BLaER1 treated with 17β-estradiol and CSF1 and Interleukin-3, amounts not matched to agents 10 nM and 100 nM (cell line): ENCODE measurements around the gene TRAF5.

Experiments used
- H3K27ac ChIP-seq, 11 experiments: shearing (Covaris generic); formaldehyde crosslinking; 2 replicates each; pipeline ENCODE4 v1.8.1; 2022
- H3K27me3 ChIP-seq, 11 experiments: shearing (Covaris generic); formaldehyde crosslinking; 2 replicates each; pipeline ENCODE4 v1.8.1; 2022
- H3K36me3 ChIP-seq, 11 experiments: shearing (Covaris generic); formaldehyde crosslinking; 2 replicates each; pipeline ENCODE4 v1.8.1; 2022
- H3K4me1 ChIP-seq, 10 experiments: shearing (Covaris generic); formaldehyde crosslinking; 2 replicates each; pipeline ENCODE4 v1.8.1; 2022
- H3K4me2 ChIP-seq, 11 experiments: shearing (Covaris generic); formaldehyde crosslinking; 2 replicates each; pipeline ENCODE4 v1.8.1; 2022
- H3K4me3 ChIP-seq, 10 experiments: shearing (Covaris generic); formaldehyde crosslinking; 2 replicates each; pipeline ENCODE4 v1.8.1; 2022
- H3K9ac ChIP-seq, 11 experiments: shearing (Covaris generic); formaldehyde crosslinking; 2 replicates each; pipeline ENCODE4 v1.8.1; 2022
- H3K9me3 ChIP-seq, 11 experiments: shearing (Covaris generic); formaldehyde crosslinking; replicated peaks in 1 of 11; 2 replicates each; pipeline ENCODE4 v1.8.1; 2022
- H4K20me1 ChIP-seq, 11 experiments: shearing (Covaris generic); formaldehyde crosslinking; 2 replicates each; pipeline ENCODE4 v1.8.1; 2022
- Cebpa-rat ChIP-seq, 11 experiments: shearing (Covaris generic); IDR thresholded peaks; 2 replicates each; pipeline ENCODE4 v1.8.1; 2022

Gene TRAF5

GRCh38 chr1:211337430-211338223, 11.0 kb downstream of the TRAF5 start:
- H3K9me3 ChIP-seq, result 0 out of 22 replicates have a peak, but pooled peaks cover 0 to 5% (median 0%) of the 10 kb centered on the region in 11 experiments
- peaks cover 0 to 23% (median 0%) of the 10 kb centered on the region in 11 experiments; a peak in 6 of 22 replicates for H3K36me3 ChIP-seq
- no peak overlapping the region for H3K9ac ChIP-seq
- peak overlapping the region in 1 of 11 experiments; percentile 87; a peak in 1 of 22 replicates for H3K4me2 ChIP-seq
- H3K4me1 ChIP-seq, result peaks cover 29 to 51% (median 40%) of the 10 kb centered on the region in 10 experiments
- H3K27me3 ChIP-seq, result no peaks in the 10 kb centered on the region
- no peak overlapping the region for H3K27ac ChIP-seq
- no peak overlapping the region for H3K4me3 ChIP-seq
- H4K20me1 ChIP-seq, result peaks cover 0 to 66% (median 19%) of the 10 kb centered on the region in 11 experiments; a peak in 14 of 22 replicates
- no peak for TF ChIP-seq Cebpa-rat (IDR thresholded peaks at IDR 0.05)

- 0 out of 22 replicates have a peak, but pooled peaks cover 0 to 5% (median 0%) of the 10 kb centered on the region in 11 experiments for H3K9me3 ChIP-seq
- no peak overlapping the region for H3K4me3 ChIP-seq
- H3K4me1 ChIP-seq, result peaks cover 29 to 52% (median 40%) of the 10 kb centered on the region in 10 experiments
- peaks cover 0 to 61% (median 19%) of the 10 kb centered on the region in 11 experiments; a peak in 14 of 22 replicates for H4K20me1 ChIP-seq
- no peaks in the 10 kb centered on the region for H3K27me3 ChIP-seq
- no peak overlapping the region for H3K9ac ChIP-seq
- no peak overlapping the region for H3K4me2 ChIP-seq
- TF ChIP-seq Cebpa-rat (IDR thresholded peaks at IDR 0.05), result no peak
- H3K27ac ChIP-seq, result no peak overlapping the region
- peaks cover 0 to 23% (median 0%) of the 10 kb centered on the region in 11 experiments; a peak in 7 of 22 replicates for H3K36me3 ChIP-seq
Observed at GRCh38 chr1:211338224-211338620, 11.6 kb downstream of the TRAF5 start.

GRCh38 chr1:211339631-211340041, 13.0 kb downstream of the TRAF5 start:
- Histone ChIP-seq H3K9me3 (0 out of 22 replicates have a peak, but pooled peaks cover 0 to 5% (median 0%) of the 10 kb centered on the region in 11 experiments), H3K9ac (no peak overlapping the region), H3K4me2 (peak overlapping the region in 5 of 11 experiments; percentile 2 to 24 (median 10); a peak in 3 of 22 replicates), H3K36me3 (peaks cover 0 to 30% (median 0%) of the 10 kb centered on the region in 11 experiments; a peak in 7 of 22 replicates), H4K20me1 (peaks cover 0 to 52% (median 17%) of the 10 kb centered on the region in 11 experiments; a peak in 14 of 22 replicates), H3K4me1 (peaks cover 34 to 65% (median 46%) of the 10 kb centered on the region in 10 experiments), H3K27me3 (no peaks in the 10 kb centered on the region), H3K27ac (0 out of 22 replicates have a peak overlapping the region, but pooled peaks of 2 of the 11 experiments have one; percentile 4 to 7), H3K4me3 (no peak overlapping the region)
- no peak for TF ChIP-seq Cebpa-rat (IDR thresholded peaks at IDR 0.05)

GRCh38 chr1:211340622-211341507, 14.2 kb downstream of the TRAF5 start:
- peak overlapping the region in 4 of 11 experiments; percentile 49 to 76 (median 56); a peak in 8 of 22 replicates for H3K4me2 ChIP-seq
- no peak overlapping the region for H3K9ac ChIP-seq
- no peak for TF ChIP-seq Cebpa-rat (IDR thresholded peaks at IDR 0.05)
- no peak overlapping the region for H3K4me3 ChIP-seq
- H4K20me1 ChIP-seq, result peaks cover 0 to 39% (median 10%) of the 10 kb centered on the region in 11 experiments; a peak in 14 of 22 replicates
- H3K27me3 ChIP-seq, result no peaks in the 10 kb centered on the region
- 0 out of 22 replicates have a peak, but pooled peaks cover 0 to 5% (median 0%) of the 10 kb centered on the region in 11 experiments for H3K9me3 ChIP-seq
- peaks cover 0 to 37% (median 7%) of the 10 kb centered on the region in 11 experiments; a peak in 8 of 22 replicates for H3K36me3 ChIP-seq
- no peak overlapping the region for H3K27ac ChIP-seq
- peaks cover 22 to 60% (median 35%) of the 10 kb centered on the region in 10 experiments for H3K4me1 ChIP-seq

GRCh38 chr1:211341999-211342398, 15.4 kb downstream of the TRAF5 start:
- H3K27me3 ChIP-seq, result no peaks in the 10 kb centered on the region

GRCh38 chr1:211343607-211344006, 17.0 kb downstream of the TRAF5 start:
- no peak overlapping the region for H3K4me3 ChIP-seq
- peak overlapping the region in 2 of 11 experiments; percentile 11 to 22; a peak in 1 of 22 replicates for H3K27ac ChIP-seq
- no peak for TF ChIP-seq Cebpa-rat (IDR thresholded peaks at IDR 0.05)
- H3K4me1 ChIP-seq, result peaks cover 6 to 75% (median 38%) of the 10 kb centered on the region in 10 experiments; a peak in 17 of 20 replicates
- no peak overlapping the region for H3K9ac ChIP-seq
- H4K20me1 ChIP-seq, result peaks cover 0 to 14% (median 7%) of the 10 kb centered on the region in 11 experiments; a peak in 8 of 22 replicates
- H3K36me3 ChIP-seq, result peaks cover 0 to 29% (median 8%) of the 10 kb centered on the region in 11 experiments; a peak in 7 of 22 replicates
- H3K4me2 ChIP-seq, result peak overlapping the region in 5 of 11 experiments; percentile 33 to 58 (median 35); a peak in 9 of 22 replicates
- H3K27me3 ChIP-seq, result no peaks in the 10 kb centered on the region
- H3K9me3 ChIP-seq, result 0 out of 22 replicates have a peak, but pooled peaks cover 0 to 5% (median 0%) of the 10 kb centered on the region in 11 experiments

More at GRCh38 chr1:211341999-211342398, 15.4 kb downstream of the TRAF5 start:
- Histone ChIP-seq H3K9me3 (0 out of 22 replicates have a peak, but pooled peaks cover 0 to 5% (median 0%) of the 10 kb centered on the region in 11 experiments), H3K4me1 (peaks cover 10 to 66% (median 31%) of the 10 kb centered on the region in 10 experiments), H4K20me1 (peaks cover 0 to 28% (median 10%) of the 10 kb centered on the region in 11 experiments; a peak in 11 of 22 replicates), H3K9ac (no peak overlapping the region), H3K4me3 (no peak overlapping the region), H3K27ac (no peak overlapping the region), H3K36me3 (peaks cover 0 to 34% (median 8%) of the 10 kb centered on the region in 11 experiments; a peak in 8 of 22 replicates), H3K4me2 (peak overlapping the region in 3 of 11 experiments; percentile 51 to 76 (median 61); a peak in 3 of 22 replicates)
- no peak for TF ChIP-seq Cebpa-rat (IDR thresholded peaks at IDR 0.05)

- no peak overlapping the region for H3K4me3 ChIP-seq
- H3K9ac ChIP-seq, result no peak overlapping the region
- peaks cover 0 to 14% (median 4%) of the 10 kb centered on the region in 11 experiments; a peak in 8 of 22 replicates for H4K20me1 ChIP-seq
- H3K27me3 ChIP-seq, result no peaks in the 10 kb centered on the region
- peaks cover 5 to 75% (median 37%) of the 10 kb centered on the region in 10 experiments; a peak in 17 of 20 replicates for H3K4me1 ChIP-seq
- H3K27ac ChIP-seq, result peak overlapping the region in 2 of 11 experiments; percentile 10 to 22; a peak in 2 of 22 replicates
- H3K4me2 ChIP-seq, result peak overlapping the region in 5 of 11 experiments; percentile 33 to 58 (median 35); a peak in 8 of 22 replicates
- no peak for TF ChIP-seq Cebpa-rat (IDR thresholded peaks at IDR 0.05)
- 0 out of 22 replicates have a peak, but pooled peaks cover 0 to 9% (median 0%) of the 10 kb centered on the region in 11 experiments for H3K9me3 ChIP-seq
- H3K36me3 ChIP-seq, result peaks cover 0 to 29% (median 7%) of the 10 kb centered on the region in 11 experiments; a peak in 6 of 22 replicates
Observed at GRCh38 chr1:211344152-211344618, 17.6 kb downstream of the TRAF5 start.
